ENCODE data around the gene SHF. TPM values are rescaled to one million over a fixed set of nuclear protein-coding genes. Genes with fewer than 3 reads are reported as not detected.

SHF gene
- total and polyA plus RNA-seq, 4 donors = 4.3 to 19.0 (median 13.3) TPM

DNA sequence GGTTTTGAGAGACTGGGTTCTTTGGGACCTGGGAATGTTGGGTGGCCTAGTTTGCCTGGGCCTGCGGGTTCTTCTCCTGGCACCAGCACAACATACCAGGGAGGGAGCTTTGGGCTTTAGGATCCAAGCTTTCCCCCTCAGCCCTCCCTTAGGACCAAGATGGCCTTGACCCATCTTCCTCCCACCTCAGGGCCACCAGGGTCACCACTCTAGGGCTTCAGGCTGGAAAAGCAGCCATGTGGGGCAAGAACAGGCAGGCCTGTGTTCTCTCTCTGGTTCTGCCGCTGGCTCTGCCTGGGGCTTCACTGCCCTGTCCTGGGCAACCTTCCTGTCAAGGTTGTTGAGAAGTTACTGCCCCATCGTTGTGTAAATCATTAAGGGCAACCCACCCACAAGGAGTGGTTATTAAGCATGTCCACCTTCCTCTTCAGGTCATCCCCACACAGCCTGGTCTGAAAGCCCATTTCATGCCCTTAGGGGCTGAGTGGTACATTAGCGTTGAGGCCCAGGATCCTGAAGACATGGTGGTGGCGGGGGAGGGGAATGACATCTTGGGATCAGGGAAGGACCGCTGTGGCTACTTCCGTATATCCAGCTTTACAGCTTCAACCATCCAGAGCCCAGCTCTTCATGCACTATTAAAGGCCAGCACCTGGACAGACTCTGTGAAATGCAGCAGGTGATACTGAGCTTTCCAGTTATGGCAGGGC, 57.3 kb downstream of the SHF start:
- peak in 1 of 2 donors; percentile 36 for DNase-seq
- no peak for ATAC-seq (ENCODE audit: low FRiP score)
- H3K27ac ChIP-seq (ENCODE audit: low read depth in 1 of 2, low read length in 2 of 2) = no peak overlapping the region
- 94 to 96% methylated on average over 7 of the region's 7 CpGs for WGBS, 2 donors
- H3K4me3 ChIP-seq (ENCODE audit: low read length in 2 of 2) = no peak overlapping the region
- H3K4me1 ChIP-seq (ENCODE audit: control insufficient read depth in 1 of 2, insufficient read depth in 2 of 2, low read length in 2 of 2) = no peaks in the 10 kb centered on the region
- H3K9me3 ChIP-seq (ENCODE audit: control insufficient read depth, low read length) = no peaks in the 10 kb centered on the region
- no peaks in the 10 kb centered on the region for H3K27me3 ChIP-seq (ENCODE audit: control insufficient read depth in 1 of 2, insufficient read depth in 2 of 2, low read length in 1 of 2)
- intact Hi-C loops (cut with DNase I) = no loop called here
- H3K36me3 ChIP-seq (ENCODE audit: control insufficient read depth in 1 of 2, insufficient read depth in 2 of 2, low read length in 1 of 2) = no peaks in the 10 kb centered on the region

GRCh38 chr15:45129651-45130129, 58.1 kb downstream of the SHF start, which contains the start of the genes DUOX1 and DUOXA1:
Gene DUOX1 (plus strand): TSS chr15:45129994. CDS start chr15:45131967, 1,973 bp downstream.
Gene DUOXA1 (minus strand): TSS chr15:45129879. CDS start chr15:45123014, 6,865 bp downstream.
- DNase-seq = peak in 1 of 2 donors; percentile 80
- no peak within 1 kb of the TSS for H3K27ac ChIP-seq (ENCODE audit: low read depth in 1 of 2, low read length in 2 of 2)

DNA sequence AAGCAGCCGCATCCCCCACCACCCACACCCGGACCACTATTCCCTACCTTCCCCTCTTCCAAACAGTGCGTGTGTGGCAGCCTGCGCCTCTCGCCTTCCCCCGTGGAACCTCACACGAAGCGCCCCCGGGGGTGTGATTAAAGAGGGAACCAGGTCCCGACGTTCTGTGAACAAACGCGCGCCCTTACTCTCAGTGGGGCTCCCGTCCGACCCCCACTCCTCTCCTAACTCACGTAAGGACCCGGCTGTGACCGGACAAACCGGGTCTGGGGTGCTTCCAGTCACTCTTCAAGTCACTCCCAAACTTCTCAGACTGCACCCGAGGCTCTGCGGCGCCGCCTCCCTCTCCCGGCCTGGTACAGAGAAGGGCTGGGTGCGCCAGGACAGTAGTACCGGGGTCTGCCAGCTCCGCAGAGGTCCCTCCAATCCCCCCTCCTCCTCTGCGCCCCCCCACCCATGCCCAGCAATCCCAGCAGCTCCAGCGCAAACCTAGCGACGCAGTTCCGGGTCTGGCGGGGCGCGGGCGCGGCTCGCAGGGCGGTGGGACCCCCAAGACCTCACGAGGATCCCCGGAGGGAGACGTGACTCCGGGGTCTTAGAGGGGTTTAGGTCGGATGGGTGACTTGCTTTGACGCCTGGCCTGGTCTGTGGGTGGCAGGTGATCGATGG, 58.7 kb downstream of the SHF start:
- 3 to 6% methylated on average over 45 to 47 of the region's 47 CpGs for WGBS, 2 donors
- peak in 1 of 2 donors; percentile 63 for DNase-seq
- Histone ChIP-seq H3K27ac (ENCODE audit: low read depth in 1 of 2, low read length in 2 of 2) (no peak overlapping the region), H3K27me3 (ENCODE audit: control insufficient read depth in 1 of 2, insufficient read depth in 2 of 2, low read length in 1 of 2) (no peaks in the 10 kb centered on the region), H3K4me1 (ENCODE audit: control insufficient read depth in 1 of 2, insufficient read depth in 2 of 2, low read length in 2 of 2) (no peaks in the 10 kb centered on the region), H3K9me3 (ENCODE audit: control insufficient read depth, low read length) (no peaks in the 10 kb centered on the region), H3K36me3 (ENCODE audit: control insufficient read depth in 1 of 2, insufficient read depth in 2 of 2, low read length in 1 of 2) (no peaks in the 10 kb centered on the region), H3K4me3 (ENCODE audit: low read length in 2 of 2) (no peak overlapping the region)
- intact Hi-C loops (cut with DNase I) = no loop called here
- peak; percentile 5 for ATAC-seq (ENCODE audit: low FRiP score)

More at GRCh38 chr15:45129651-45130129, 58.1 kb downstream of the SHF start, which contains the start of the genes DUOX1 and DUOXA1:
- 2% methylated on average over 35 to 46 of the region's 46 CpGs for WGBS, 2 donors
- no peaks in the 10 kb centered on the region for H3K9me3 ChIP-seq (ENCODE audit: control insufficient read depth, low read length)
- intact Hi-C loops (cut with DNase I) = no loop called here
- no peak within 1 kb of the TSS for H3K4me3 ChIP-seq (ENCODE audit: low read length in 2 of 2)
- H3K27me3 ChIP-seq (ENCODE audit: control insufficient read depth in 1 of 2, insufficient read depth in 2 of 2, low read length in 1 of 2) = no peaks in the 10 kb centered on the region
- H3K4me1 ChIP-seq (ENCODE audit: control insufficient read depth in 1 of 2, insufficient read depth in 2 of 2, low read length in 2 of 2) = no peaks in the 10 kb centered on the region
- ATAC-seq (ENCODE audit: low FRiP score) = peak; percentile 69
- H3K36me3 ChIP-seq (ENCODE audit: control insufficient read depth in 1 of 2, insufficient read depth in 2 of 2, low read length in 1 of 2) = no peaks in the 10 kb centered on the region

DNA sequence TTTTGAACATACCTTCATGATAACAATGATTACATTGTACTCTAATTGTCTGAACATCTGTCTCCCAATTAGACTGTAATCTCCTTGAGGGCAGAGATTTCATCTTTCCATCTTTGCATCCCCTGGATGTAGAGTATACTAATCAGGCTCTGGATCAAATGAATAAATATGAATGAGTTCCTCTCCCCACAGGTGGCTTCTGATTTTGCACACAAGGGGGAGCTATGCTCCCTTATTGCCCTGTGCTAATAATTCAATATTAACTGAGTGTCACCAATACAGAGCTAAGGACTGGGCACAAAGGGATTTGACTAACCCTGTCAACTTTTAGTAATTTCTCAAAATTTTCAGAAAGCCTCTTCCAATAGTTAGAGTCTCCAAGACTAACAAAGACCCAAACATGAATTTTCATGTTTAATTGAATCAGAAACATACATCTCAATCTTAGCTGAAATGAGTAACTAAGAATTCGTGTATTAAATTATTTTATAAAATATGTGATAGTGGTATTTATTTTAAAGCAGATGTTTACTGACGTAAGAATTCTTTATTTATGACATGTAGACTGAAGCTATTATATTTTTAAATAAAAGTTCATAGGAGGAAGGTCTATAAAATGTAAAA, 61.1 kb downstream of the SHF start:
- Histone ChIP-seq H3K9me3 (ENCODE audit: control insufficient read depth, low read length) (no peaks in the 10 kb centered on the region), H3K27ac (ENCODE audit: low read depth in 1 of 2, low read length in 2 of 2) (no peak overlapping the region), H3K4me1 (ENCODE audit: control insufficient read depth in 1 of 2, insufficient read depth in 2 of 2, low read length in 2 of 2) (no peaks in the 10 kb centered on the region), H3K27me3 (ENCODE audit: control insufficient read depth in 1 of 2, insufficient read depth in 2 of 2, low read length in 1 of 2) (no peaks in the 10 kb centered on the region), H3K4me3 (ENCODE audit: low read length in 2 of 2) (no peak overlapping the region), H3K36me3 (ENCODE audit: control insufficient read depth in 1 of 2, insufficient read depth in 2 of 2, low read length in 1 of 2) (no peaks in the 10 kb centered on the region)
- WGBS, 2 donors = 46 to 53% methylated on average over 2 of the region's 2 CpGs
- intact Hi-C loops (cut with DNase I) = no loop called here
- no peak for DNase-seq
- no peak for ATAC-seq (ENCODE audit: low FRiP score)

DNA sequence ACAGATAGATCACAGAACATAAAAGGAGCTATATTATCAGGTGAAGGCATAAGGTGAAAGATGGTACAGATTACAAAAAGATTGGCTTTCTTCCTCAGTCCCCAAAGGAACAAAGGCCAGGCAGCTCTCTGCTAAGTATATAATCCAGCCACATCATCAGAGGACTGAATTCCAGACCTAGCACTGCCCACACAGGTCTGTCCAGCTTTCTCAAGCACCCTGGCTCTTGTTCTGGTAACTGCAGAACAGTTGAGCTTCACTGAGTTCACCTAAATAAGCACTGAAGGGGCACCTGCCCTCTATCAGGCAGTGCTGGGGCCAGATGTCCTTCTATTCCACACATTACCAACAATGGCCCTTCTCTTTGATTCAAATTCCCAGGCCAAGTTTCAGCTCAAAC, 64.4 kb downstream of the SHF start:
- H3K27me3 ChIP-seq (ENCODE audit: control insufficient read depth in 1 of 2, insufficient read depth in 2 of 2, low read length in 1 of 2) = no peaks in the 10 kb centered on the region

DNA sequence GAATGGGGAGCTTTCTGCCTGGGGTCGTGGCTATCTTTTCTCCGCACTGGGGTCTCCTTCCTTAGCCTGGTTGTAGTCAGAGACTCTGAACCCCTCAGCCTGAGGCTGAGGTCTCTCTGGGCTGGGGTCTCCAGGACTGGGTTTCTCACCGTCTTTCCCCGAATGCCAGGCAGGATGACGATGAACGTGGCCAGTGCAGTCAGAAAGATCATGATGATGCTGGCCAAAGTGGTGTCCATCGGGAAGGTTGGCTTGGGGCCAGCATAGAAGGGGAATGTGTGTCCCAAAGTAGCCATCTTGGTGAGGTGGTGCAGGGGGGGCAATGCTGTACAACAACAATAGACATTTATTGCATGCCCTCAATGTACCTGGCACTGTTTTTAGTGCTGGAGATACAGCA, 65.0 kb downstream of the SHF start:
- ATAC-seq (ENCODE audit: low FRiP score) = no peak
- intact Hi-C loops (cut with DNase I) = no loop called here
- no peaks in the 10 kb centered on the region for H3K9me3 ChIP-seq (ENCODE audit: control insufficient read depth, low read length)
- H3K27ac ChIP-seq (ENCODE audit: low read depth in 1 of 2, low read length in 2 of 2) = no peak overlapping the region
- H3K4me1 ChIP-seq (ENCODE audit: control insufficient read depth in 1 of 2, insufficient read depth in 2 of 2, low read length in 2 of 2) = no peaks in the 10 kb centered on the region
- H3K27me3 ChIP-seq (ENCODE audit: control insufficient read depth in 1 of 2, insufficient read depth in 2 of 2, low read length in 1 of 2) = no peaks in the 10 kb centered on the region
- WGBS, 2 donors = 85 to 86% methylated on average over 7 of the region's 7 CpGs
- H3K4me3 ChIP-seq (ENCODE audit: low read length in 2 of 2) = no peak overlapping the region
- no peaks in the 10 kb centered on the region for H3K36me3 ChIP-seq (ENCODE audit: control insufficient read depth in 1 of 2, insufficient read depth in 2 of 2, low read length in 1 of 2)
- DNase-seq = no peak

More for the DNA sequence above, 64.4 kb downstream of the SHF start:
- Histone ChIP-seq H3K36me3 (ENCODE audit: control insufficient read depth in 1 of 2, insufficient read depth in 2 of 2, low read length in 1 of 2) (no peaks in the 10 kb centered on the region), H3K9me3 (ENCODE audit: control insufficient read depth, low read length) (no peaks in the 10 kb centered on the region), H3K4me3 (ENCODE audit: low read length in 2 of 2) (no peak overlapping the region), H3K27ac (ENCODE audit: low read depth in 1 of 2, low read length in 2 of 2) (no peak overlapping the region), H3K4me1 (ENCODE audit: control insufficient read depth in 1 of 2, insufficient read depth in 2 of 2, low read length in 2 of 2) (no peaks in the 10 kb centered on the region)
- ATAC-seq (ENCODE audit: low FRiP score) (no peak), DNase-seq (no peak)
- intact Hi-C loops (cut with DNase I) = no loop called here

- ATAC-seq (ENCODE audit: low FRiP score) (no peak), DNase-seq (peak in 1 of 2 donors; percentile 49)
- Histone ChIP-seq H3K4me1 (ENCODE audit: control insufficient read depth in 1 of 2, insufficient read depth in 2 of 2, low read length in 2 of 2) (no peaks in the 10 kb centered on the region), H3K27me3 (ENCODE audit: control insufficient read depth in 1 of 2, insufficient read depth in 2 of 2, low read length in 1 of 2) (no peaks in the 10 kb centered on the region), H3K27ac (ENCODE audit: low read depth in 1 of 2, low read length in 2 of 2) (no peak overlapping the region), H3K36me3 (ENCODE audit: control insufficient read depth in 1 of 2, insufficient read depth in 2 of 2, low read length in 1 of 2) (no peaks in the 10 kb centered on the region), H3K4me3 (ENCODE audit: low read length in 2 of 2) (no peak overlapping the region), H3K9me3 (ENCODE audit: control insufficient read depth, low read length) (no peaks in the 10 kb centered on the region)
- 64 to 70% methylated on average over 9 of the region's 9 CpGs for WGBS, 2 donors
- intact Hi-C loops (cut with DNase I) = no loop called here
Measured at GRCh38 chr15:45121706-45122417, 65.9 kb downstream of the SHF start.

GRCh38 chr15:45121020-45121419, 66.7 kb downstream of the SHF start:
- ATAC-seq (ENCODE audit: low FRiP score) = no peak
- Histone ChIP-seq H3K9me3 (ENCODE audit: control insufficient read depth, low read length) (no peaks in the 10 kb centered on the region), H3K4me3 (ENCODE audit: low read length in 2 of 2) (no peak overlapping the region), H3K27me3 (ENCODE audit: control insufficient read depth in 1 of 2, insufficient read depth in 2 of 2, low read length in 1 of 2) (no peaks in the 10 kb centered on the region), H3K4me1 (ENCODE audit: control insufficient read depth in 1 of 2, insufficient read depth in 2 of 2, low read length in 2 of 2) (no peaks in the 10 kb centered on the region), H3K27ac (ENCODE audit: low read depth in 1 of 2, low read length in 2 of 2) (no peak overlapping the region), H3K36me3 (ENCODE audit: control insufficient read depth in 1 of 2, insufficient read depth in 2 of 2, low read length in 1 of 2) (no peaks in the 10 kb centered on the region)
- 90 to 93% methylated on average over 3 of the region's 3 CpGs for WGBS, 2 donors
- intact Hi-C loops (cut with DNase I) = no loop called here
- DNase-seq = peak in 1 of 2 donors; percentile 31
